ENCODE measurements around the gene PUM1. TPM values are rescaled to one million over a fixed set of nuclear protein-coding genes. Genes with fewer than 3 reads are reported as not detected.

PUM1 gene
- total RNA-seq, 4 donors from 2014 or later = 75.1 to 104 (median 86.4) TPM

- TF ChIP-seq, protein P1, sequence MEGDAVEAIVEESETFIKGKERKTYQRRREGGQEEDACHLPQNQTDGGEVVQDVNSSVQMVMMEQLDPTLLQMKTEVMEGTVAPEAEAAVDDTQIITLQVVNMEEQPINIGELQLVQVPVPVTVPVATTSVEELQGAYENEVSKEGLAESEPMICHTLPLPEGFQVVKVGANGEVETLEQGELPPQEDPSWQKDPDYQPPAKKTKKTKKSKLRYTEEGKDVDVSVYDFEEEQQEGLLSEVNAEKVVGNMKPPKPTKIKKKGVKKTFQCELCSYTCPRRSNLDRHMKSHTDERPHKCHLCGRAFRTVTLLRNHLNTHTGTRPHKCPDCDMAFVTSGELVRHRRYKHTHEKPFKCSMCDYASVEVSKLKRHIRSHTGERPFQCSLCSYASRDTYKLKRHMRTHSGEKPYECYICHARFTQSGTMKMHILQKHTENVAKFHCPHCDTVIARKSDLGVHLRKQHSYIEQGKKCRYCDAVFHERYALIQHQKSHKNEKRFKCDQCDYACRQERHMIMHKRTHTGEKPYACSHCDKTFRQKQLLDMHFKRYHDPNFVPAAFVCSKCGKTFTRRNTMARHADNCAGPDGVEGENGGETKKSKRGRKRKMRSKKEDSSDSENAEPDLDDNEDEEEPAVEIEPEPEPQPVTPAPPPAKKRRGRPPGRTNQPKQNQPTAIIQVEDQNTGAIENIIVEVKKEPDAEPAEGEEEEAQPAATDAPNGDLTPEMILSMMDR (IDR thresholded peaks at IDR 0.05; ENCODE audit: low read depth) = no peak
Measured at GRCh38 chr1:31004231-31004621, 61.3 kb downstream of the PUM1 start.

GRCh38 chr1:31003613-31004230 is 61.8 kb downstream of the PUM1 start:
- TF ChIP-seq, protein P1 (IDR thresholded peaks at IDR 0.05; ENCODE audit: low read depth) = no peak

- TF ChIP-seq, protein P1 (IDR thresholded peaks at IDR 0.05; ENCODE audit: low read depth) = no peak
Measured at GRCh38 chr1:31000301-31000700, 65.2 kb downstream of the PUM1 start.

- TF ChIP-seq, protein P1 (IDR thresholded peaks at IDR 0.05; ENCODE audit: low read depth) = no peak
Measured at GRCh38 chr1:30998887-30999286, 66.6 kb downstream of the PUM1 start.

GRCh38 chr1:30998171-30998570 is 67.3 kb downstream of the PUM1 start:
- TF ChIP-seq, protein P1 (IDR thresholded peaks at IDR 0.05; ENCODE audit: low read depth) = no peak

GRCh38 chr1:30997463-30998057 is 68.0 kb downstream of the PUM1 start:
- TF ChIP-seq, protein P1 (IDR thresholded peaks at IDR 0.05; ENCODE audit: low read depth) = no peak

GRCh38 chr1:30995990-30996612 is 69.4 kb downstream of the PUM1 start:
- TF ChIP-seq, protein P1 (IDR thresholded peaks at IDR 0.05; ENCODE audit: low read depth) = no peak

Measured in subcutaneous adipose tissue (tissue), 4 donors.